Measurements from ENCODE around the gene ACTL6B. TPM values are rescaled to one million over a fixed set of nuclear protein-coding genes. Genes with fewer than 3 reads are reported as not detected.

Gene ACTL6B
- total RNA-seq, 2 donors from 2014 or later: 2.4 TPM; not detected in 1

DNA sequence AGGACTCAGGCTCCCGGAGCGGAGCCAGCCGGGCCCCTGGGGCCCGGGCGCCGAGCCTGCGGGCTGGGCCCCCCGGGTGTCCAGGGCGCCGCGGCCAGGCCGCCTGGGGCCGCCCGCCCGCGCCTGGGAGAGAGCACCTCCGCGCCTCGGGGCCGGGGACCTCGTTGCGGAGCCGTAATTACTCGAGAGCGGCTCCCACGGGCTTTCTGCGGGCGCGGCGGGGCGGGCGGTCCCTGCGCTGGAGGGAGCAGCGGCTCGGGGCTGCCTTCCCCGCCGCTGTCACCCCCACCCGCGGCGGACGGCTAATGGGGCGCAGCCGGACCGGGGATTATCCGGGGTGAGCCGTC is 18.8 kb upstream of the ACTL6B start:
- Histone ChIP-seq H3K27me3 (replicated peaks; ENCODE audit: insufficient read depth) (no peaks in the 10 kb centered on the region), H3K27ac (peak overlapping the region; percentile 99), H3K9me3 (no peaks in the 10 kb centered on the region), H3K4me1 (replicated peaks) (peaks cover 17% of the 10 kb centered on the region), H3K36me3 (peaks cover 5 to 10% of the 10 kb centered on the region in 2 donors), H3K4me3 (peak overlapping the region; percentile 98 to 99)
- DNase-seq (ENCODE audit: low spot score): no peak
- intact Hi-C loops (cut with DNase I): loop anchor here (10.0 kb wide), 1 partner anchor 200 kb away; the partner anchor contains the start of gene TSC22D4
- 0% methylated on average over 7 of the region's 46 CpGs for WGBS
- no peak for TF ChIP-seq POLR2A (IDR thresholded peaks at IDR 0.05)
- no peak for TF ChIP-seq POLR2AphosphoS5 (IDR thresholded peaks at IDR 0.05)
- TF ChIP-seq CTCF (IDR thresholded peaks at IDR 0.05): no peak

GRCh38 chr7:100674411-100675104 is 18.3 kb upstream of the ACTL6B start:
- TF ChIP-seq POLR2A (IDR thresholded peaks at IDR 0.05): no peak
- TF ChIP-seq POLR2AphosphoS5 (IDR thresholded peaks at IDR 0.05): no peak
- no peak for TF ChIP-seq CTCF (IDR thresholded peaks at IDR 0.05)
- WGBS: under 1% methylated on average over 23 of the region's 43 CpGs
- peak overlapping the region; percentile 99 for H3K27ac ChIP-seq
- H3K4me1 ChIP-seq (replicated peaks): peaks cover 14% of the 10 kb centered on the region
- no peak for DNase-seq (ENCODE audit: low spot score)
- intact Hi-C loops (cut with DNase I): loop anchor here (10.0 kb wide), 1 partner anchor 200 kb away; the partner anchor contains the start of gene TSC22D4
- peak overlapping the region; percentile 98 to 99 for H3K4me3 ChIP-seq
- no peaks in the 10 kb centered on the region for H3K9me3 ChIP-seq
- H3K27me3 ChIP-seq (replicated peaks; ENCODE audit: insufficient read depth): no peaks in the 10 kb centered on the region
- H3K36me3 ChIP-seq: peaks cover 5 to 10% of the 10 kb centered on the region in 2 donors

GRCh38 chr7:100673942-100674410 is 17.7 kb upstream of the ACTL6B start:
- Histone ChIP-seq H3K4me3 (peak overlapping the region; percentile 98 to 99), H3K27me3 (replicated peaks; ENCODE audit: insufficient read depth) (no peaks in the 10 kb centered on the region), H3K27ac (peak overlapping the region; percentile 99), H3K9me3 (no peaks in the 10 kb centered on the region), H3K36me3 (peaks cover 5 to 10% of the 10 kb centered on the region in 2 donors), H3K4me1 (replicated peaks) (peaks cover 9% of the 10 kb centered on the region)
- TF ChIP-seq POLR2AphosphoS5 (IDR thresholded peaks at IDR 0.05): no peak
- TF ChIP-seq POLR2A (IDR thresholded peaks at IDR 0.05): no peak
- TF ChIP-seq CTCF (IDR thresholded peaks at IDR 0.05): no peak
- no peak for DNase-seq (ENCODE audit: low spot score)
- intact Hi-C loops (cut with DNase I): loop anchor here (2.0 to 10.0 kb wide), 2 partner anchors 61 to 199 kb away; partner anchors contain the start of genes MOSPD3 and TSC22D4
- WGBS: under 1% methylated on average over 34 of the region's 34 CpGs

DNA sequence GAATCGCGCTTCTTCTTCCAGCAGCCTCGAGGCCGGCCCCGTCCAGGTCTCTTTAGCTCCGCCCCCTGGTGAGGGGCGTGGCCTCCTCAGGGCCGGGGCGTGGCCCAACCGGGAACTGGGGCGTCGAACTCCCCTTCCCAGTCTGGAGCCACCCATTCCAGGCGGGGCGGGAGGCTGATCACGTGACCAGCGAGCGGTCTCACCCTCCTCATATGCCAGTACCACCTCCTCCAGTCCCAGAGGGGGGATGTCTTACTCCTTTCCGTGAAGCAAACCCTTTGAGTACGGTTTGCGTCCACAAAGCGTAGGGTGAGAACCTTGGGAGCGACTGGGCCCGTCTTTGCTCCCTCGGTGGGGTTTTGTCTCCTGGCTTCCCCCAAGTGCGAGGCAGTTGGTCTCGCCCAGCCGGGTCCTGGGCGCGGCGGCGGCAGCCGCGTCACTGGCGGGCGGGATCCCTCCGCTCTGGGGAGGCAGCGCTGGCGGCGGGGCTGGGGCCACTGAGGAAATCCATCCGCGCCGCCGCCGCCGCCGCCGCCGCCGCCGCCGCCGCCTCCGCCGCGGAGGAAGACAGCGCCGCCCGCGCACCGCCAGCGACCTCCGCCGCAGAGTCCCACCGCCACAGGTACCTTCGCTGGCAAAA is 17.2 kb upstream of the ACTL6B start, which contains the start of gene GNB2:
GNB2 (plus strand) TSS at position 439 of the 640 bp plus-strand sequence. CDS start 2,526 bp downstream, outside the sequence.
- intact Hi-C loops (cut with DNase I): loop anchor here (2.0 to 10.0 kb wide), 2 partner anchors 61 to 199 kb away; partner anchors contain the start of genes MOSPD3 and TSC22D4
- peak; percentile 97 for TF ChIP-seq POLR2AphosphoS5 (IDR thresholded peaks at IDR 0.05)
- TF ChIP-seq CTCF (IDR thresholded peaks at IDR 0.05): peak in 2 of 4 experiments; percentile 13 to 17
- peak; percentile 88 for TF ChIP-seq POLR2A (IDR thresholded peaks at IDR 0.05)
- Histone ChIP-seq H3K27me3 (replicated peaks; ENCODE audit: insufficient read depth) (no peaks in the 10 kb centered on the region), H3K27ac (peak within 1 kb of the TSS; percentile 99), H3K4me3 (peak within 1 kb of the TSS; percentile 98 to 99), H3K36me3 (peaks cover 5 to 10% of the 10 kb centered on the region in 2 donors), H3K9me3 (no peaks in the 10 kb centered on the region), H3K4me1 (replicated peaks) (peaks cover 4% of the 10 kb centered on the region)
- DNase-seq (ENCODE audit: low spot score): peak; percentile 99
- under 1% methylated on average over 53 of the region's 65 CpGs for WGBS
